ENCODE data around the gene PIK3R6.

PIK3R6 gene

GRCh38 chr17:8894202-8894671, 26.8 kb upstream of the PIK3R6 start:
- DNase-seq = no peak

- no peak for DNase-seq
Observed at GRCh38 chr17:8893621-8894201, 26.2 kb upstream of the PIK3R6 start.

- DNase-seq = no peak
Observed at GRCh38 chr17:8893059-8893458, 25.6 kb upstream of the PIK3R6 start.

GRCh38 chr17:8892338-8892690, 24.8 kb upstream of the PIK3R6 start:
- no peak for DNase-seq

- no peak for DNase-seq
Observed at GRCh38 chr17:8890671-8891070, 23.2 kb upstream of the PIK3R6 start.

GRCh38 chr17:8889458-8890210, 22.2 kb upstream of the PIK3R6 start:
- no peak for DNase-seq

GRCh38 chr17:8888704-8889302, 21.3 kb upstream of the PIK3R6 start:
- DNase-seq = no peak

- DNase-seq = no peak
Observed at GRCh38 chr17:8887834-8888703, 20.6 kb upstream of the PIK3R6 start.

GRCh38 chr17:8887301-8887700, 19.8 kb upstream of the PIK3R6 start:
- no peak for DNase-seq

- no peak for DNase-seq
Observed at GRCh38 chr17:8885967-8886684, 18.7 kb upstream of the PIK3R6 start.

- peak; percentile 32 to 53 (median 40) for DNase-seq
Observed at GRCh38 chr17:8885163-8885966, 17.9 kb upstream of the PIK3R6 start.

- no peak for DNase-seq
Observed at GRCh38 chr17:8884336-8884990, 17.0 kb upstream of the PIK3R6 start.

GRCh38 chr17:8883353-8883752, 15.9 kb upstream of the PIK3R6 start:
- no peak for DNase-seq

- no peak for DNase-seq
Observed at GRCh38 chr17:8881606-8882005, 14.1 kb upstream of the PIK3R6 start.

- DNase-seq = no peak
Observed at GRCh38 chr17:8880466-8880865, 13.0 kb upstream of the PIK3R6 start.

GRCh38 chr17:8879410-8879809, 11.9 kb upstream of the PIK3R6 start:
- no peak for DNase-seq

- DNase-seq = no peak
Observed at GRCh38 chr17:8877984-8878383, 10.5 kb upstream of the PIK3R6 start.

GRCh38 chr17:8875957-8876356, 8.5 kb upstream of the PIK3R6 start:
- DNase-seq = no peak

GRCh38 chr17:8875436-8875835, 8.0 kb upstream of the PIK3R6 start:
- DNase-seq = no peak

GRCh38 chr17:8873801-8874715, 6.6 kb upstream of the PIK3R6 start:
- no peak for DNase-seq

All from activated CD4-positive, CD25-positive, alpha-beta regulatory T cell (primary cell).